A673 (cell line): Measurements from ENCODE around the gene CCDC148. TPM values are rescaled to one million over a fixed set of nuclear protein-coding genes. Genes with fewer than 3 reads are reported as not detected.

Source experiments
- BruUV-seq: library from RNA; stranded (reverse); fragments of 400-500 nt; replicated peaks from 2 replicates; lab custom pipeline; 2021; lab: Mats Ljungman, UMichigan
- CTCF ChIA-PET: fragments of 300-600 bp; sonication (Branson Sonifier 250); formaldehyde crosslinking; loops from one replicate; lab custom pipeline; 2022; ENCODE audit warnings: antibody characterized with exemption; lab: Charles Lee
- POLR2A ChIA-PET: fragments of 300-600 bp; sonication (Branson Sonifier 250); formaldehyde crosslinking; loops from one replicate; lab custom pipeline; 2022; ENCODE audit warnings: antibody characterized with exemption; ENCODE audit not compliant: low non-redundant PET; lab: Charles Lee
- DNase-seq: peaks from one replicate; pipeline ENCODE4 v3.0.0-alpha.2; 2015; ENCODE audit warnings: low spot score
- H3K27ac ChIP-seq: fragments of 200-600 bp; sonication (generic); 2 replicates; pipeline ENCODE4 v1.5.1; 2016; ENCODE audit warnings: mixed run types, low read depth, mild to moderate bottlenecking, mixed read lengths, antibody characterized with exemption, low read length; ENCODE audit not compliant: poor library complexity, severe bottlenecking
- H3K27me3 ChIP-seq: fragments of 200-600 bp; sonication (generic); replicated peaks from 2 replicates; pipeline ENCODE4 v1.6.1; 2017; ENCODE audit warnings: mixed run types, low read depth, mild to moderate bottlenecking, mixed read lengths, antibody characterized with exemption, low read length; ENCODE audit not compliant: insufficient read depth, poor library complexity
- H3K36me3 ChIP-seq: fragments of 200-600 bp; sonication (generic); 2 replicates; pipeline ENCODE4 v1.6.1; 2016; ENCODE audit warnings: mixed run types, mild to moderate bottlenecking, mixed read lengths, antibody characterized with exemption, low read length; ENCODE audit not compliant: insufficient read depth, poor library complexity, severe bottlenecking
- H3K4me1 ChIP-seq: fragments of 200-600 bp; sonication (generic); 2 replicates; pipeline ENCODE4 v1.6.1; 2017; ENCODE audit warnings: mixed run types, mild to moderate bottlenecking, mixed read lengths, antibody characterized with exemption, low read length; ENCODE audit not compliant: insufficient read depth, poor library complexity, severe bottlenecking
- H3K4me3 ChIP-seq: fragments of 200-600 bp; sonication (generic); 2 replicates; pipeline ENCODE4 v1.5.1; 2016; ENCODE audit warnings: low read depth, mixed run types, mild to moderate bottlenecking, mixed read lengths, low read length; ENCODE audit not compliant: poor library complexity, severe bottlenecking
- H3K9me3 ChIP-seq: fragments of 200-600 bp; sonication (generic); 2 replicates; pipeline ENCODE4 v1.6.1; 2016; ENCODE audit warnings: mixed run types, low read depth, mild to moderate bottlenecking, mixed read lengths, antibody characterized with exemption, low read length; ENCODE audit not compliant: poor library complexity, severe bottlenecking
- EZH2 ChIP-seq: fragments of 200-600 bp; sonication (generic); IDR thresholded peaks from 2 replicates; pipeline ENCODE4 v1.6.1; 2017; ENCODE audit warnings: borderline replicate concordance, low read depth, mild to moderate bottlenecking, mixed read lengths, antibody characterized with exemption, low read length; ENCODE audit not compliant: poor library complexity, severe bottlenecking
- intact Hi-C: fragments of 100-400 bp; cut with micrococcal nuclease; formaldehyde crosslinking; loops from one replicate; pipeline ENCODE4 v1.10.0; 2022; ENCODE audit not compliant: unreplicated experiment
- total RNA-seq: library from RNA; stranded (reverse); gene quantifications from 2 replicates; pipeline ENCODE4 v1.2.3, GENCODE V29; 2021
- TF ChIP-seq, protein P1 (sequence below): fragments of 300-800, 200-600 bp; sonication (generic); conservative IDR thresholded peaks from 2 replicates; pipeline ENCODE4 v1.5.1; 2017; ENCODE audit warnings: low read depth, mild to moderate bottlenecking, antibody characterized with exemption, low read length, moderate library complexity, mixed read lengths

The CCDC148 gene
- total RNA-seq, 1 experiment from 2014 or later = 0.90 TPM

DNA sequence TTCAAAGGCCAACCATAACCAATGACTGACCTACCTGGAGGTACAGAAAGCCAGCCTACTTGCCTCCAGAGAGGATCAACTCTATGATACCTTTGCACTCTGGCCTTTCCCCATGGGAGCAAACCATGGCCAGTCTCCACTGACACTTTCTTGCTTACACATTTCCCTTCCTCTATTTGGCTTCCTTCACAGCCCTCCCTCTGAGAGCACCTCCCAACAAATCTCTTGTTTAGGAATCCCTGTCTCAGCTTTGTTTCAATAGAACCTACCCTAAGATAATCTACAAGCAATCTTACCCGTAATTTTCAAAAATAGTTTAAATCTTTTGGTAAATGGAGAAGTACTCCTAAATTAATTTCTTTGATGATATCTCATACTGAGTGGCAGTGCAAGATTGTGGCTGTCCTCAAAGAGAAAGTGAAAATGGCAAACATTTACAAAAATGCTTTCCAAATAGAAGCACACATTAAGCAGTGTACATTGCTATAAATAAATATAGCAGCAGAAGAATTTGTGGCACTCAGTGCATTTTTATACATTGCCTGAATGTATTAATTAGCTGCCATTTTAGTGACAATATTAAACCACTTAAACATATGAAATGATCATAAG, 140.6 kb downstream of the CCDC148 start:
- Histone ChIP-seq H3K27ac (no peak overlapping the region), H3K9me3 (no peaks in the 10 kb centered on the region), H3K27me3 (no peaks in the 10 kb centered on the region), H3K4me3 (no peak overlapping the region), H3K36me3 (no peaks in the 10 kb centered on the region), H3K4me1 (no peaks in the 10 kb centered on the region)
- TF ChIP-seq, protein P1, sequence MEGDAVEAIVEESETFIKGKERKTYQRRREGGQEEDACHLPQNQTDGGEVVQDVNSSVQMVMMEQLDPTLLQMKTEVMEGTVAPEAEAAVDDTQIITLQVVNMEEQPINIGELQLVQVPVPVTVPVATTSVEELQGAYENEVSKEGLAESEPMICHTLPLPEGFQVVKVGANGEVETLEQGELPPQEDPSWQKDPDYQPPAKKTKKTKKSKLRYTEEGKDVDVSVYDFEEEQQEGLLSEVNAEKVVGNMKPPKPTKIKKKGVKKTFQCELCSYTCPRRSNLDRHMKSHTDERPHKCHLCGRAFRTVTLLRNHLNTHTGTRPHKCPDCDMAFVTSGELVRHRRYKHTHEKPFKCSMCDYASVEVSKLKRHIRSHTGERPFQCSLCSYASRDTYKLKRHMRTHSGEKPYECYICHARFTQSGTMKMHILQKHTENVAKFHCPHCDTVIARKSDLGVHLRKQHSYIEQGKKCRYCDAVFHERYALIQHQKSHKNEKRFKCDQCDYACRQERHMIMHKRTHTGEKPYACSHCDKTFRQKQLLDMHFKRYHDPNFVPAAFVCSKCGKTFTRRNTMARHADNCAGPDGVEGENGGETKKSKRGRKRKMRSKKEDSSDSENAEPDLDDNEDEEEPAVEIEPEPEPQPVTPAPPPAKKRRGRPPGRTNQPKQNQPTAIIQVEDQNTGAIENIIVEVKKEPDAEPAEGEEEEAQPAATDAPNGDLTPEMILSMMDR = no peak
- TF ChIP-seq EZH2 = no peak
- intact Hi-C loops = no loop called here
- no TSS peak for BruUV-seq
- POLR2A ChIA-PET = interaction anchor here (0.7 kb wide), 1 partner anchor 594 kb away, joined by 4 read pairs; no protein-coding TSS in a partner anchor
- CTCF ChIA-PET = no interaction called here
- no peak for DNase-seq

DNA sequence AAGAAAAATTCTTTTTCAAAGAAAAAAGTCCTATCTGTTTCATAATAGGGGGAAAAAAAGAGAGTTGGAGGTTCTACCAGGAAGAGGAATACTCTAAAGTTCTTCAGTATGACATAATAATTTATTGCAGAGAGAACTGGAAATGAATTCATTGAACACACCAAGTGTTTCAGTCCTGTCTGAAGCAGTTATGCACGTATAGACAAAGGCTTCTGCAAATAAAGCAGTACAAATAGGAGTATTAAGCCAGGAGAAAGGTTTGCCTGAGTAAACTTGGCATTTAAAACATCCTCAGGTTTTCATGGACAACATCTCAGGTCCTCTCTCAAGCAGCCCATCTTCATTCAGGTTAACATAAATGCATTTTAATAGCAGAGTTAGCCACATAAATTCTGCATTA, 141.6 kb downstream of the CCDC148 start:
- Histone ChIP-seq H3K9me3 (no peaks in the 10 kb centered on the region), H3K27ac (no peak overlapping the region), H3K27me3 (no peaks in the 10 kb centered on the region), H3K4me1 (no peaks in the 10 kb centered on the region), H3K36me3 (no peaks in the 10 kb centered on the region), H3K4me3 (no peak overlapping the region)
- intact Hi-C loops = no loop called here
- POLR2A ChIA-PET = interaction anchor here (0.7 kb wide), 1 partner anchor 593 kb away, joined by 4 read pairs; no protein-coding TSS in a partner anchor
- CTCF ChIA-PET = no interaction called here
- TF ChIP-seq, protein P1 = no peak
- no peak for TF ChIP-seq EZH2
- BruUV-seq = no TSS peak
- DNase-seq = no peak

- Histone ChIP-seq H3K9me3 (no peaks in the 10 kb centered on the region), H3K27me3 (no peaks in the 10 kb centered on the region), H3K4me1 (no peaks in the 10 kb centered on the region), H3K36me3 (no peaks in the 10 kb centered on the region), H3K4me3 (no peak overlapping the region), H3K27ac (no peak overlapping the region)
- TF ChIP-seq, protein P1 = no peak
- TF ChIP-seq EZH2 = no peak
- POLR2A ChIA-PET = no interaction called here
- BruUV-seq = no TSS peak
- CTCF ChIA-PET = no interaction called here
- DNase-seq = no peak
- intact Hi-C loops = no loop called here
Measured at GRCh38 chr2:158313734-158314133, 142.8 kb downstream of the CCDC148 start.
